ENCODE data around the gene ADGRF4. TPM values are rescaled to one million over a fixed set of nuclear protein-coding genes. Genes with fewer than 3 reads are reported as not detected.

The ADGRF4 gene
- total and polyA plus RNA-seq, 5 donors from 2014 or later: not detected

DNA sequence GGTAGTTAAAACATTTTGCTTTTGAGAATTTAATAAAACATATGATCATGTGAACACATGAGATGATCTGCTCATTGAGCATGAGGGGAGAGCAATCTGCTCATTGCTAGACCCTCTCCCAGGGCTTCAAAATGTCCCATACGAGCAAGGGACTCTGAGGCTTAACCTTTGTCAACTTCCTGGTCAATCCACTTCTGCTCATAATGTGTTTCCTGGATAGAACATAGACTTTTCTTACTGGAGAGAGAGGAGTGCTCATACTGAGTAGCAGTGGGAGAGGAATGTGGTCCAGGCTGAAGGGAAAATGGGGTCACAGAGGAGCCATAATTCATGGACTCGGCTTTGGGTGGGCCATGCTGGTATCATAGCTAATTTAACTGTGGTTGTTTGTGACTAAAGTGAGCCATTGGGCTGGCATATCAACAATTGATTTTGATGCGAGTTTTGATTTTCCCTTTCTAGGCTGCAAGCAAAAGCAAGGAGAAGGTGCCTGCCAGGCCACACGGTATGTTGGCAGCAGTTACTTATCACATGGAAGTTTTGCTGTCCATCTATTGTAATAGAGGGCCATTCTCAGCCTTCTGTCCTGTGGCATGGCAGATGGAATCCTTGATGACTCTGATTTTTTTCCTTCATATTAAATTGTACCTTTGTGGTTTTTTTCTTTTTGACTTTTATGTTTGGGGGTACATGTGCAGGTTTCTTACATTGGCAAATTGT is 20.8 kb upstream of the ADGRF4 start:
- Histone ChIP-seq H3K36me3 (ENCODE audit: control insufficient read depth, insufficient read depth, low read length) (no peaks in the 10 kb centered on the region), H3K4me1 (ENCODE audit: control insufficient read depth, insufficient read depth, low read length, poor library complexity, severe bottlenecking) (no peaks in the 10 kb centered on the region), H3K9me3 (ENCODE audit: control insufficient read depth in 2 of 2, low read length in 2 of 2) (no peaks in the 10 kb centered on the region), H3K4me3 (ENCODE audit: low read depth, low read length) (no peak overlapping the region), H3K27me3 (ENCODE audit: control insufficient read depth, insufficient read depth, low read length) (no peaks in the 10 kb centered on the region), H3K27ac (ENCODE audit: insufficient read depth, low read length, poor library complexity, severe bottlenecking) (no peak overlapping the region)
- Mint-ChIP-seq H3K4me1 (no peaks in the 10 kb centered on the region), H3K36me3 (no peaks in the 10 kb centered on the region), H3K9me3 (no peaks in the 10 kb centered on the region), H3K4me3 (no peak overlapping the region), H3K27me3 (peaks cover 6% of the 10 kb centered on the region), H3K27ac (no peak overlapping the region)
- DNase-seq: no peak
- ATAC-seq (ENCODE audit: low read depth in 2 of 2): no peak

DNA sequence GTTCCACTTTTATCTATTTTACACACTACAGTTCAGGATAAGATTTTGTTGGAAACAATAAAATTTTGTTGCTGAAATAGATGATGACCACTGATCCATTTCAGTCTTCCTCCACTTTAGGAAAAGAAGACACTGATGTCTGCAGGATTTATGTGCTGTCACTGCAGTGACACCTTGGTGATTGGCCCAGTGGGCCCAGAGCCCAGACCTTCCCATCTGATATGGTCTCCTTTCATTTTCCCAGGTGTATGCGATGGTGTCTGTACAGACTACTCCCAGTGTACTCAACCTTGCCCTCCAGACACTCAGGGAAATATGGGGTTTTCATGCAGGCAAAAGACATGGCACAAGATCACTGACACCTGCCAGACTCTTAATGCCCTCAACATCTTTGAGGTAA is 19.6 kb upstream of the ADGRF4 start:
- no peaks in the 10 kb centered on the region for H3K4me1 ChIP-seq (ENCODE audit: control insufficient read depth, insufficient read depth, low read length, poor library complexity, severe bottlenecking)
- H3K4me3 ChIP-seq (ENCODE audit: low read depth, low read length): no peak overlapping the region
- peaks cover 6% of the 10 kb centered on the region for H3K27me3 Mint-ChIP-seq
- H3K36me3 Mint-ChIP-seq: no peaks in the 10 kb centered on the region
- H3K9me3 ChIP-seq (ENCODE audit: control insufficient read depth in 2 of 2, low read length in 2 of 2): no peaks in the 10 kb centered on the region
- no peaks in the 10 kb centered on the region for H3K36me3 ChIP-seq (ENCODE audit: control insufficient read depth, insufficient read depth, low read length)
- H3K4me1 Mint-ChIP-seq: no peaks in the 10 kb centered on the region
- H3K27ac Mint-ChIP-seq: no peak overlapping the region
- no peaks in the 10 kb centered on the region for H3K27me3 ChIP-seq (ENCODE audit: control insufficient read depth, insufficient read depth, low read length)
- no peak overlapping the region for H3K27ac ChIP-seq (ENCODE audit: insufficient read depth, low read length, poor library complexity, severe bottlenecking)
- H3K4me3 Mint-ChIP-seq: no peak overlapping the region
- no peaks in the 10 kb centered on the region for H3K9me3 Mint-ChIP-seq
- DNase-seq (no peak), ATAC-seq (ENCODE audit: low read depth in 2 of 2) (no peak)

DNA sequence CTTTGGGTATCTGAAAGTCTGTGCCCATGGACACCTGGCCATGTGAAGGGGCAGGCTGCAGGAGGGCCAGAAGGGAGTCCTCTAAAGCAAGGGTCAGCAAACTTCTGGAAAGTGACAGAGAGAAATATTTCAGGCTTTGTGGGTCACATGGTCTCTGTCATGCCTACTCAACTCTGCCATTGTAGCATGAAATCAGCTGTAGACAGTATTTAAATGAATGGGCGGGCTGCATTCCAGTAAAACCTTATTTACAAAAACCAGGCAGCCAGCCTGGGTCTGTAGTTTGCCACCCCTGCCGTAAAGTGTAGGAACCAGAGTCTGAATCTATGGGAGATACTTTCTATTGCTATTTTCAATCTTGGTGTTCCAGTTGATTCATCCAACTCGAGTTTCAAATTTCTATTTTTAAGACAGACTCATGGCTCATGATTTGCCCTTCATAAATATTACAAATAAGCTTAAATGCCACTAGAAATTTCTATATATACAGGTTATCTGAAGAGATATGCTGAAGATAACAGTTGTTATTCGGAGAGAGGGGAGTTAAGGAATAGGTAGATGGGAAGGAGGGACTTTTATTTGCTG is 19.0 kb upstream of the ADGRF4 start:
- no peak overlapping the region for H3K4me3 ChIP-seq (ENCODE audit: low read depth, low read length)
- H3K27ac ChIP-seq (ENCODE audit: insufficient read depth, low read length, poor library complexity, severe bottlenecking): no peak overlapping the region
- no peaks in the 10 kb centered on the region for H3K4me1 Mint-ChIP-seq
- H3K27me3 Mint-ChIP-seq: peaks cover 5% of the 10 kb centered on the region
- no peak overlapping the region for H3K4me3 Mint-ChIP-seq
- no peaks in the 10 kb centered on the region for H3K27me3 ChIP-seq (ENCODE audit: control insufficient read depth, insufficient read depth, low read length)
- no peaks in the 10 kb centered on the region for H3K9me3 Mint-ChIP-seq
- no peak overlapping the region for H3K27ac Mint-ChIP-seq
- DNase-seq (no peak), ATAC-seq (ENCODE audit: low read depth in 2 of 2) (no peak)
- H3K36me3 ChIP-seq (ENCODE audit: control insufficient read depth, insufficient read depth, low read length): no peaks in the 10 kb centered on the region
- no peaks in the 10 kb centered on the region for H3K9me3 ChIP-seq (ENCODE audit: control insufficient read depth in 2 of 2, low read length in 2 of 2)
- H3K4me1 ChIP-seq (ENCODE audit: control insufficient read depth, insufficient read depth, low read length, poor library complexity, severe bottlenecking): no peaks in the 10 kb centered on the region
- H3K36me3 Mint-ChIP-seq: no peaks in the 10 kb centered on the region

DNA sequence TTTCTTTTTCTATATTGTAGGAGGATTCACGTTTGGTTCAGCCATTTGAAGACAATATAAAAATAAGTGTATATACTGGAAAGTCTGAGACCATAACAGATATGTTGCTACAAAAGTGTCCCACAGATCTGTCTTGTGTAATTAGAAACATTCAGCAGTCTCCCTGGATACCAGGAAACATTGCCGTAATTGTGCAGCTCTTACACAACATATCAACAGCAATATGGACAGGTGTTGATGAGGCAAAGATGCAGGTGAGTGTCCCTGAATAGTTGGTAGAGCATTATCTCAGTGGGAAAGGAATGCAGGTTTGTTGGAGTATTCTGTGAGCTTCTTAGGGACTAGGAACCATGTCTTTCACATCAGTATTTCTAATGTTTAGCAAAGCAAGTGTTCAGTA is 18.3 kb upstream of the ADGRF4 start:
- no peaks in the 10 kb centered on the region for H3K36me3 ChIP-seq (ENCODE audit: control insufficient read depth, insufficient read depth, low read length)
- Mint-ChIP-seq H3K27me3 (no peaks in the 10 kb centered on the region), H3K27ac (no peak overlapping the region), H3K36me3 (no peaks in the 10 kb centered on the region), H3K4me1 (no peaks in the 10 kb centered on the region), H3K9me3 (no peaks in the 10 kb centered on the region), H3K4me3 (no peak overlapping the region)
- DNase-seq: no peak
- no peaks in the 10 kb centered on the region for H3K9me3 ChIP-seq (ENCODE audit: control insufficient read depth in 2 of 2, low read length in 2 of 2)
- ATAC-seq (ENCODE audit: low read depth in 2 of 2): no peak
- H3K4me3 ChIP-seq (ENCODE audit: low read depth, low read length): no peak overlapping the region
- no peaks in the 10 kb centered on the region for H3K27me3 ChIP-seq (ENCODE audit: control insufficient read depth, insufficient read depth, low read length)
- H3K4me1 ChIP-seq (ENCODE audit: control insufficient read depth, insufficient read depth, low read length, poor library complexity, severe bottlenecking): no peaks in the 10 kb centered on the region
- no peak overlapping the region for H3K27ac ChIP-seq (ENCODE audit: insufficient read depth, low read length, poor library complexity, severe bottlenecking)

DNA sequence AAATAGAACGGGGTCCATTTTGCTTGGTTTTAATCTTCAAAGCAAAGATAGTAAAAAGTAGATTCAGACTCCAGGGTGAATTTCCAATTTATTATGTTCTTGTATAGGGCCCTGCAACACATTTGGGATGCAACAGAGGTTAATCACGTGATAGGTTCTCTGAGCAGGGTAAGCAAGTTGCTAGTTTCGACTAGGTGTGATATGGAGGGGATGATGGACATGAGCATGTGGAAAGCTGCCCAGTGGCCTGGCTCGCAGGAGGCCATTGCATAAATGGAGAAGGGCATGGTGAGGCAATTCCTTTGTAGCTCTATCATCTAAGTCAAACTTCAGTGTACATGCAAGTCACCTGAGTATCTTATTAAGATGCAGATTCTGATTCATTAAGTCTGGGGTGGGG is 17.7 kb upstream of the ADGRF4 start:
- no peak for ATAC-seq (ENCODE audit: low read depth in 2 of 2)

DNA sequence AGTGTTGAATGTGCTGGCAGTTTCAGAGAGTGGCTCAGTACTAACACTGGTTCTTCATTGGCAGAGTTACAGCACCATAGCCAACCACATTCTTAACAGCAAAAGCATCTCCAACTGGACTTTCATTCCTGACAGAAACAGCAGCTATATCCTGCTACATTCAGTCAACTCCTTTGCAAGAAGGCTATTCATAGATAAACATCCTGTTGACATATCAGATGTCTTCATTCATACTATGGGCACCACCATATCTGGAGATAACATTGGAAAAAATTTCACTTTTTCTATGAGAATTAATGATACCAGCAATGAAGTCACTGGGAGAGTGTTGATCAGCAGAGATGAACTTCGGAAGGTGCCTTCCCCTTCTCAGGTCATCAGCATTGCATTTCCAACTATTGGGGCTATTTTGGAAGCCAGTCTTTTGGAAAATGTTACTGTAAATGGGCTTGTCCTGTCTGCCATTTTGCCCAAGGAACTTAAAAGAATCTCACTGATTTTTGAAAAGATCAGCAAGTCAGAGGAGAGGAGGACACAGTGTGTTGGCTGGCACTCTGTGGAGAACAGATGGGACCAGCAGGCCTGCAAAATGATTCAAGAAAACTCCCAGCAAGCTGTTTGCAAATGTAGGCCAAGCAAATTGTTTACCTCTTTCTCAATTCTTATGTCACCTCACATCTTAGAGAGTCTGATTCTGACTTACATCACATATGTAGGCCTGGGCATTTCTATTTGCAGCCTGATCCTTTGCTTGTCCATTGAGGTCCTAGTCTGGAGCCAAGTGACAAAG is 17.0 kb upstream of the ADGRF4 start:
- Histone ChIP-seq H3K9me3 (ENCODE audit: control insufficient read depth in 2 of 2, low read length in 2 of 2) (no peaks in the 10 kb centered on the region), H3K27ac (ENCODE audit: insufficient read depth, low read length, poor library complexity, severe bottlenecking) (no peak overlapping the region), H3K4me1 (ENCODE audit: control insufficient read depth, insufficient read depth, low read length, poor library complexity, severe bottlenecking) (no peaks in the 10 kb centered on the region), H3K4me3 (ENCODE audit: low read depth, low read length) (no peak overlapping the region), H3K27me3 (ENCODE audit: control insufficient read depth, insufficient read depth, low read length) (no peaks in the 10 kb centered on the region), H3K36me3 (ENCODE audit: control insufficient read depth, insufficient read depth, low read length) (no peaks in the 10 kb centered on the region)
- no peak for ATAC-seq (ENCODE audit: low read depth in 2 of 2)
- H3K9me3 Mint-ChIP-seq: no peaks in the 10 kb centered on the region
- H3K4me3 Mint-ChIP-seq: no peak overlapping the region
- DNase-seq: no peak
- H3K4me1 Mint-ChIP-seq: no peaks in the 10 kb centered on the region
- H3K27ac Mint-ChIP-seq: no peak overlapping the region
- no peaks in the 10 kb centered on the region for H3K36me3 Mint-ChIP-seq
- H3K27me3 Mint-ChIP-seq: no peaks in the 10 kb centered on the region

More for the DNA sequence above, 17.7 kb upstream of the ADGRF4 start:
- H3K9me3 Mint-ChIP-seq: no peaks in the 10 kb centered on the region
- no peaks in the 10 kb centered on the region for H3K4me1 Mint-ChIP-seq
- H3K27me3 Mint-ChIP-seq: no peaks in the 10 kb centered on the region
- H3K36me3 ChIP-seq (ENCODE audit: control insufficient read depth, insufficient read depth, low read length): no peaks in the 10 kb centered on the region
- H3K9me3 ChIP-seq (ENCODE audit: control insufficient read depth in 2 of 2, low read length in 2 of 2): no peaks in the 10 kb centered on the region
- DNase-seq: no peak
- H3K27me3 ChIP-seq (ENCODE audit: control insufficient read depth, insufficient read depth, low read length): no peaks in the 10 kb centered on the region
- no peak overlapping the region for H3K4me3 Mint-ChIP-seq
- H3K4me3 ChIP-seq (ENCODE audit: low read depth, low read length): no peak overlapping the region
- no peak overlapping the region for H3K27ac Mint-ChIP-seq
- no peak overlapping the region for H3K27ac ChIP-seq (ENCODE audit: insufficient read depth, low read length, poor library complexity, severe bottlenecking)
- no peaks in the 10 kb centered on the region for H3K36me3 Mint-ChIP-seq
- no peaks in the 10 kb centered on the region for H3K4me1 ChIP-seq (ENCODE audit: control insufficient read depth, insufficient read depth, low read length, poor library complexity, severe bottlenecking)

DNA sequence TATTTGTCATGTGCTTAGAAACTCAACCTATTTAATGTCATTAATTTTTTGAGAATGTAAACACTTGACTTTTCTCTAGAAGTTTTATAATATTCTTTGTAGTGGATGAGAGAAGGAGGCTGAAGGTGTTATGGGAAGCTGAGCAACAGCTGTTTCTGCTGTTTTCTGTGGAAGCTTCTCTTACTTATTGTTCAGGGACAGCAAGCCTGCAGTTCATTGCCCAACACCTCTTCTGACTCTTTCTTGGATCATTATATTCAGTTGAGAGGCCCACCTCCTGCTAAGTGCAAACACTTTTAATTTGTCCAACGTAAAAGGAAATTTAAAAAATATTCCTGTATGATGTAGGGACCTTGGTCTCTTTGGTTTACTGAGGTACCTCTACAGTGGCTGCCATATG is 12.0 kb upstream of the ADGRF4 start:
- H3K4me1 ChIP-seq (ENCODE audit: control insufficient read depth, insufficient read depth, low read length, poor library complexity, severe bottlenecking): no peaks in the 10 kb centered on the region
- Mint-ChIP-seq H3K9me3 (no peaks in the 10 kb centered on the region), H3K27me3 (peaks cover 5% of the 10 kb centered on the region), H3K27ac (no peak overlapping the region), H3K4me1 (no peaks in the 10 kb centered on the region), H3K4me3 (no peak overlapping the region), H3K36me3 (no peaks in the 10 kb centered on the region)
- H3K27me3 ChIP-seq (ENCODE audit: control insufficient read depth, insufficient read depth, low read length): peaks cover 4% of the 10 kb centered on the region
- no peaks in the 10 kb centered on the region for H3K36me3 ChIP-seq (ENCODE audit: control insufficient read depth, insufficient read depth, low read length)
- ATAC-seq (ENCODE audit: low read depth in 2 of 2) (no peak), DNase-seq (no peak)
- no peak overlapping the region for H3K27ac ChIP-seq (ENCODE audit: insufficient read depth, low read length, poor library complexity, severe bottlenecking)
- H3K4me3 ChIP-seq (ENCODE audit: low read depth, low read length): no peak overlapping the region
- H3K9me3 ChIP-seq (ENCODE audit: control insufficient read depth in 2 of 2, low read length in 2 of 2): no peaks in the 10 kb centered on the region
